WTC11 (cell line): ENCODE measurements around the gene PLCB3. TPM values are rescaled to one million over a fixed set of nuclear protein-coding genes. Genes with fewer than 3 reads are reported as not detected.
A peak's percentile ranks its signal among the peaks of the same experiment; 100 is the strongest.

Experiments
- ATAC-seq: fragments of 200-7000 bp; cut with Tn5 transposase; 2 replicates; pipeline ENCODE4 v1.10.0; 2021; ENCODE audit warnings: mild to moderate bottlenecking, moderate library complexity
- CTCF ChIA-PET: fragments of 300-600 bp; sonication (Branson Sonifier 250); formaldehyde crosslinking; loops from one replicate; lab custom pipeline; 2021; ENCODE audit warnings: antibody characterized with exemption; lab: Charles Lee
- POLR2A ChIA-PET: fragments of 350-600 bp; sonication (Branson Sonifier 250); formaldehyde crosslinking; loops from one replicate; lab custom pipeline; 2021; ENCODE audit warnings: antibody characterized with exemption; lab: Charles Lee
- DNase-seq: peaks from one replicate; pipeline ENCODE4 v3.0.0; 2021; ENCODE audit warnings: low spot score
- H3K27ac Mint-ChIP-seq: 2 replicates; pipeline ENCODE4 v1.8.0; 2021; ENCODE audit warnings: mixed read lengths
- H3K27me3 Mint-ChIP-seq: 2 replicates; pipeline ENCODE4 v1.8.0; 2021; ENCODE audit warnings: low read depth, mild to moderate bottlenecking, moderate library complexity, mixed read lengths
- H3K36me3 Mint-ChIP-seq: 2 replicates; pipeline ENCODE4 v1.8.0; 2021; ENCODE audit warnings: mixed read lengths
- H3K4me1 Mint-ChIP-seq: 2 replicates; pipeline ENCODE4 v1.8.0; 2022; ENCODE audit warnings: mixed read lengths
- H3K4me3 Mint-ChIP-seq: 2 replicates; pipeline ENCODE4 v1.8.0; 2021; ENCODE audit warnings: mild to moderate bottlenecking, moderate library complexity, mixed read lengths
- H3K9me3 Mint-ChIP-seq: 2 replicates; pipeline ENCODE4 v1.8.0; 2021; ENCODE audit warnings: mixed read lengths
- ATF1 ChIP-seq: sonication (generic); formaldehyde crosslinking; IDR thresholded peaks from 2 replicates; pipeline ENCODE4 v1.8.1; 2023; ENCODE audit warnings: mild to moderate bottlenecking, moderate library complexity, missing genetic modification reagents
- CDX4 ChIP-seq: fragments of 250-450 bp; sonication (Bioruptor Pico); IDR thresholded peaks from 2 replicates; pipeline ENCODE4 v1.9.0; 2021; ENCODE audit warnings: moderate library complexity, mild to moderate bottlenecking, inconsistent platforms, borderline replicate concordance
- EMX1 ChIP-seq: fragments of 250-450 bp; sonication (Bioruptor Pico); IDR thresholded peaks from 2 replicates; pipeline ENCODE4 v1.8.0; 2021; ENCODE audit warnings: mild to moderate bottlenecking
- GTF2I ChIP-seq: fragments of 250-450 bp; sonication (Bioruptor Pico); conservative IDR thresholded peaks from 2 replicates; pipeline ENCODE4 v1.4.0; 2021; ENCODE audit warnings: mild to moderate bottlenecking
- NR2C2 ChIP-seq: sonication (generic); formaldehyde crosslinking; IDR thresholded peaks from 2 replicates; pipeline ENCODE4 v1.8.0; 2022; ENCODE audit warnings: mild to moderate bottlenecking, missing genetic modification reagents
- SMAD4 ChIP-seq: sonication (generic); formaldehyde crosslinking; IDR thresholded peaks from 2 replicates; pipeline ENCODE4 v1.8.0; 2022; ENCODE audit warnings: mild to moderate bottlenecking, missing genetic modification reagents
- TEAD1 ChIP-seq: sonication (generic); formaldehyde crosslinking; IDR thresholded peaks from 2 replicates; pipeline ENCODE4 v1.8.0; 2022; ENCODE audit warnings: mild to moderate bottlenecking, missing genetic modification reagents
- TEAD4 ChIP-seq: sonication (generic); formaldehyde crosslinking; IDR thresholded peaks from 2 replicates; pipeline ENCODE4 v1.8.0; 2022; ENCODE audit warnings: mild to moderate bottlenecking, missing genetic modification reagents
- TP53 ChIP-seq: sonication (generic); formaldehyde crosslinking; IDR thresholded peaks from 2 replicates; pipeline ENCODE4 v1.8.1; 2023; ENCODE audit warnings: mild to moderate bottlenecking, missing genetic modification reagents
- ZNF121 ChIP-seq: sonication (generic); formaldehyde crosslinking; IDR thresholded peaks from 2 replicates; pipeline ENCODE4 v1.8.0; 2023; ENCODE audit warnings: missing genetic modification reagents
- total RNA-seq: library from RNA; stranded (reverse); gene quantifications from 3 replicates; pipeline ENCODE4 v1.2.3, GENCODE V29; 2021
- TF ChIP-seq, protein P1 (sequence below): sonication (generic); formaldehyde crosslinking; IDR thresholded peaks from 2 replicates; pipeline ENCODE4 v1.8.1; 2022; ENCODE audit warnings: mild to moderate bottlenecking, missing genetic modification reagents, moderate library complexity, borderline replicate concordance
- TF ChIP-seq, protein P2 (sequence below): sonication (generic); formaldehyde crosslinking; IDR thresholded peaks from 2 replicates; pipeline ENCODE4 v1.8.0; 2022; ENCODE audit warnings: missing genetic modification reagents
- TF ChIP-seq, protein P3 (sequence below): fragments of 250-450 bp; sonication (Bioruptor Pico); IDR thresholded peaks from 2 replicates; pipeline ENCODE4 v1.9.0; 2021; ENCODE audit warnings: mild to moderate bottlenecking, borderline replicate concordance
- TF ChIP-seq, protein P4 (sequence below): fragments of 250-450 bp; sonication (Bioruptor Pico); IDR thresholded peaks from 2 replicates; pipeline ENCODE4 v2.1.2; 2022; ENCODE audit warnings: mild to moderate bottlenecking, moderate library complexity
- TF ChIP-seq, protein P5 (sequence below): sonication (generic); formaldehyde crosslinking; IDR thresholded peaks from 2 replicates; pipeline ENCODE4 v1.8.1; 2022; ENCODE audit warnings: mild to moderate bottlenecking, moderate library complexity, missing genetic modification reagents
- TF ChIP-seq, protein P6 (sequence below): fragments of 250-450 bp; sonication (Bioruptor Pico); IDR thresholded peaks from 2 replicates; pipeline ENCODE4 v1.9.0; 2021; ENCODE audit warnings: mild to moderate bottlenecking
- TF ChIP-seq, protein P7 (sequence below): sonication (generic); formaldehyde crosslinking; IDR thresholded peaks from 2 replicates; pipeline ENCODE4 v1.8.1; 2023; ENCODE audit warnings: mild to moderate bottlenecking, missing genetic modification reagents

PLCB3 gene
- total RNA-seq, 1 experiment from 2014 or later, result 97.4 TPM

DNA sequence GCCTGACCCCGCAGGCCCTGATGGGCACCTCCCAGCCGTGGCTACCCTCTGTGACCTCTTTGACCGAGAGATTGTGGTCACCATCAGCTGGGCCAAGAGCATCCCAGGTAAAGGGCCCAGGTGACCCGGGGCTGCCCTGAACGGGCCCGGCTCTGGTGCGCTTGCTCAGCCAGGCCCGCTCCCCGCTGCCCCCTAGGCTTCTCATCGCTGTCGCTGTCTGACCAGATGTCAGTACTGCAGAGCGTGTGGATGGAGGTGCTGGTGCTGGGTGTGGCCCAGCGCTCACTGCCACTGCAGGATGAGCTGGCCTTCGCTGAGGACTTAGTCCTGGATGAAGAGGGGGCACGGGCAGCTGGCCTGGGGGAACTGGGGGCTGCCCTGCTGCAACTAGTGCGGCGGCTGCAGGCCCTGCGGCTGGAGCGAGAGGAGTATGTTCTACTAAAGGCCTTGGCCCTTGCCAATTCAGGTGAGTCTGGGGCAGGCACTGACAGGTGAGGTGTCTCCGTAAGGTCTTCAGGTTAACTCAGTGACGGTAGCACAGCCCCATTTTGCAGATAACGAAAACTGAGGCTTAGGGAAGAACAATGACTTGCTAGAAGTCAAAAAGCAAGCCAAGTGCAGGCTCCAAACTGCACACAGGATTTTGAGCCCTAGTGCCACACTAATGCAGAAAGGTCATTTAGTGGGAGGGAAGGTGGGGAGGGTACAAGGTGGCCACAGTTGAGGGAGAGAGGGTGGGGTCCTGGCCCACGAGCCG is 63.7 kb downstream of the PLCB3 start:
- ChIA-PET CTCF (interaction anchor here (0.9 to 4.9 kb wide), 5 partner anchors 16 to 40 kb away, joined by 3 to 37 read pairs (median 4); no protein-coding TSS in a partner anchor), POLR2A (no interaction called here)
- DNase-seq (no peak), ATAC-seq (peak; percentile 3; the same call in 1 of the 2 replicates)
- TF ChIP-seq, protein P1, sequence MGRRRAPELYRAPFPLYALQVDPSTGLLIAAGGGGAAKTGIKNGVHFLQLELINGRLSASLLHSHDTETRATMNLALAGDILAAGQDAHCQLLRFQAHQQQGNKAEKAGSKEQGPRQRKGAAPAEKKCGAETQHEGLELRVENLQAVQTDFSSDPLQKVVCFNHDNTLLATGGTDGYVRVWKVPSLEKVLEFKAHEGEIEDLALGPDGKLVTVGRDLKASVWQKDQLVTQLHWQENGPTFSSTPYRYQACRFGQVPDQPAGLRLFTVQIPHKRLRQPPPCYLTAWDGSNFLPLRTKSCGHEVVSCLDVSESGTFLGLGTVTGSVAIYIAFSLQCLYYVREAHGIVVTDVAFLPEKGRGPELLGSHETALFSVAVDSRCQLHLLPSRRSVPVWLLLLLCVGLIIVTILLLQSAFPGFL (CRISPR knock-in tag), result no peak
- no peak for TF ChIP-seq EMX1 (CRISPR knock-in tag)
- TF ChIP-seq, protein P2, sequence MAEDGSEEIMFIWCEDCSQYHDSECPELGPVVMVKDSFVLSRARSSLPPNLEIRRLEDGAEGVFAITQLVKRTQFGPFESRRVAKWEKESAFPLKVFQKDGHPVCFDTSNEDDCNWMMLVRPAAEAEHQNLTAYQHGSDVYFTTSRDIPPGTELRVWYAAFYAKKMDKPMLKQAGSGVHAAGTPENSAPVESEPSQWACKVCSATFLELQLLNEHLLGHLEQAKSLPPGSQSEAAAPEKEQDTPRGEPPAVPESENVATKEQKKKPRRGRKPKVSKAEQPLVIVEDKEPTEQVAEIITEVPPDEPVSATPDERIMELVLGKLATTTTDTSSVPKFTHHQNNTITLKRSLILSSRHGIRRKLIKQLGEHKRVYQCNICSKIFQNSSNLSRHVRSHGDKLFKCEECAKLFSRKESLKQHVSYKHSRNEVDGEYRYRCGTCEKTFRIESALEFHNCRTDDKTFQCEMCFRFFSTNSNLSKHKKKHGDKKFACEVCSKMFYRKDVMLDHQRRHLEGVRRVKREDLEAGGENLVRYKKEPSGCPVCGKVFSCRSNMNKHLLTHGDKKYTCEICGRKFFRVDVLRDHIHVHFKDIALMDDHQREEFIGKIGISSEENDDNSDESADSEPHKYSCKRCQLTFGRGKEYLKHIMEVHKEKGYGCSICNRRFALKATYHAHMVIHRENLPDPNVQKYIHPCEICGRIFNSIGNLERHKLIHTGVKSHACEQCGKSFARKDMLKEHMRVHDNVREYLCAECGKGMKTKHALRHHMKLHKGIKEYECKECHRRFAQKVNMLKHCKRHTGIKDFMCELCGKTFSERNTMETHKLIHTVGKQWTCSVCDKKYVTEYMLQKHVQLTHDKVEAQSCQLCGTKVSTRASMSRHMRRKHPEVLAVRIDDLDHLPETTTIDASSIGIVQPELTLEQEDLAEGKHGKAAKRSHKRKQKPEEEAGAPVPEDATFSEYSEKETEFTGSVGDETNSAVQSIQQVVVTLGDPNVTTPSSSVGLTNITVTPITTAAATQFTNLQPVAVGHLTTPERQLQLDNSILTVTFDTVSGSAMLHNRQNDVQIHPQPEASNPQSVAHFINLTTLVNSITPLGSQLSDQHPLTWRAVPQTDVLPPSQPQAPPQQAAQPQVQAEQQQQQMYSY (CRISPR knock-in tag), result no peak
- no peak for TF ChIP-seq TEAD4 (CRISPR knock-in tag)
- TF ChIP-seq SMAD4 (CRISPR knock-in tag), result no peak
- no peak for TF ChIP-seq ZNF121 (CRISPR knock-in tag)
- TF ChIP-seq TEAD1 (CRISPR knock-in tag), result no peak
- TF ChIP-seq ATF1 (CRISPR knock-in tag), result no peak
- TF ChIP-seq, protein P3, sequence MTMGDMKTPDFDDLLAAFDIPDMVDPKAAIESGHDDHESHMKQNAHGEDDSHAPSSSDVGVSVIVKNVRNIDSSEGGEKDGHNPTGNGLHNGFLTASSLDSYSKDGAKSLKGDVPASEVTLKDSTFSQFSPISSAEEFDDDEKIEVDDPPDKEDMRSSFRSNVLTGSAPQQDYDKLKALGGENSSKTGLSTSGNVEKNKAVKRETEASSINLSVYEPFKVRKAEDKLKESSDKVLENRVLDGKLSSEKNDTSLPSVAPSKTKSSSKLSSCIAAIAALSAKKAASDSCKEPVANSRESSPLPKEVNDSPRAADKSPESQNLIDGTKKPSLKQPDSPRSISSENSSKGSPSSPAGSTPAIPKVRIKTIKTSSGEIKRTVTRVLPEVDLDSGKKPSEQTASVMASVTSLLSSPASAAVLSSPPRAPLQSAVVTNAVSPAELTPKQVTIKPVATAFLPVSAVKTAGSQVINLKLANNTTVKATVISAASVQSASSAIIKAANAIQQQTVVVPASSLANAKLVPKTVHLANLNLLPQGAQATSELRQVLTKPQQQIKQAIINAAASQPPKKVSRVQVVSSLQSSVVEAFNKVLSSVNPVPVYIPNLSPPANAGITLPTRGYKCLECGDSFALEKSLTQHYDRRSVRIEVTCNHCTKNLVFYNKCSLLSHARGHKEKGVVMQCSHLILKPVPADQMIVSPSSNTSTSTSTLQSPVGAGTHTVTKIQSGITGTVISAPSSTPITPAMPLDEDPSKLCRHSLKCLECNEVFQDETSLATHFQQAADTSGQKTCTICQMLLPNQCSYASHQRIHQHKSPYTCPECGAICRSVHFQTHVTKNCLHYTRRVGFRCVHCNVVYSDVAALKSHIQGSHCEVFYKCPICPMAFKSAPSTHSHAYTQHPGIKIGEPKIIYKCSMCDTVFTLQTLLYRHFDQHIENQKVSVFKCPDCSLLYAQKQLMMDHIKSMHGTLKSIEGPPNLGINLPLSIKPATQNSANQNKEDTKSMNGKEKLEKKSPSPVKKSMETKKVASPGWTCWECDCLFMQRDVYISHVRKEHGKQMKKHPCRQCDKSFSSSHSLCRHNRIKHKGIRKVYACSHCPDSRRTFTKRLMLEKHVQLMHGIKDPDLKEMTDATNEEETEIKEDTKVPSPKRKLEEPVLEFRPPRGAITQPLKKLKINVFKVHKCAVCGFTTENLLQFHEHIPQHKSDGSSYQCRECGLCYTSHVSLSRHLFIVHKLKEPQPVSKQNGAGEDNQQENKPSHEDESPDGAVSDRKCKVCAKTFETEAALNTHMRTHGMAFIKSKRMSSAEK (CRISPR knock-in tag), result no peak
- no peak for TF ChIP-seq TP53 (CRISPR knock-in tag)
- no peak for TF ChIP-seq CDX4 (CRISPR knock-in tag)
- no peak for TF ChIP-seq NR2C2 (CRISPR knock-in tag)
- TF ChIP-seq, protein P4, sequence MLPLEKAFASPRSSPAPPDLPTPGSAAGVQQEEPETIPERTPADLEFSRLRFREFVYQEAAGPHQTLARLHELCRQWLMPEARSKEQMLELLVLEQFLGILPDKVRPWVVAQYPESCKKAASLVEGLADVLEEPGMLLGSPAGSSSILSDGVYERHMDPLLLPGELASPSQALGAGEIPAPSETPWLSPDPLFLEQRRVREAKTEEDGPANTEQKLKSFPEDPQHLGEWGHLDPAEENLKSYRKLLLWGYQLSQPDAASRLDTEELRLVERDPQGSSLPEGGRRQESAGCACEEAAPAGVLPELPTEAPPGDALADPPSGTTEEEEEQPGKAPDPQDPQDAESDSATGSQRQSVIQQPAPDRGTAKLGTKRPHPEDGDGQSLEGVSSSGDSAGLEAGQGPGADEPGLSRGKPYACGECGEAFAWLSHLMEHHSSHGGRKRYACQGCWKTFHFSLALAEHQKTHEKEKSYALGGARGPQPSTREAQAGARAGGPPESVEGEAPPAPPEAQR (CRISPR knock-in tag), result no peak
- TF ChIP-seq, protein P5, sequence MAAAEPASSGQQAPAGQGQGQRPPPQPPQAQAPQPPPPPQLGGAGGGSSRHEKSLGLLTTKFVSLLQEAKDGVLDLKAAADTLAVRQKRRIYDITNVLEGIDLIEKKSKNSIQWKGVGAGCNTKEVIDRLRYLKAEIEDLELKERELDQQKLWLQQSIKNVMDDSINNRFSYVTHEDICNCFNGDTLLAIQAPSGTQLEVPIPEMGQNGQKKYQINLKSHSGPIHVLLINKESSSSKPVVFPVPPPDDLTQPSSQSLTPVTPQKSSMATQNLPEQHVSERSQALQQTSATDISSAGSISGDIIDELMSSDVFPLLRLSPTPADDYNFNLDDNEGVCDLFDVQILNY (CRISPR knock-in tag), result no peak
- no peak for TF ChIP-seq GTF2I (CRISPR knock-in tag)
- TF ChIP-seq, protein P6, sequence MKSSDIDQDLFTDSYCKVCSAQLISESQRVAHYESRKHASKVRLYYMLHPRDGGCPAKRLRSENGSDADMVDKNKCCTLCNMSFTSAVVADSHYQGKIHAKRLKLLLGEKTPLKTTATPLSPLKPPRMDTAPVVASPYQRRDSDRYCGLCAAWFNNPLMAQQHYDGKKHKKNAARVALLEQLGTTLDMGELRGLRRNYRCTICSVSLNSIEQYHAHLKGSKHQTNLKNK (CRISPR knock-in tag), result no peak
- TF ChIP-seq, protein P7, sequence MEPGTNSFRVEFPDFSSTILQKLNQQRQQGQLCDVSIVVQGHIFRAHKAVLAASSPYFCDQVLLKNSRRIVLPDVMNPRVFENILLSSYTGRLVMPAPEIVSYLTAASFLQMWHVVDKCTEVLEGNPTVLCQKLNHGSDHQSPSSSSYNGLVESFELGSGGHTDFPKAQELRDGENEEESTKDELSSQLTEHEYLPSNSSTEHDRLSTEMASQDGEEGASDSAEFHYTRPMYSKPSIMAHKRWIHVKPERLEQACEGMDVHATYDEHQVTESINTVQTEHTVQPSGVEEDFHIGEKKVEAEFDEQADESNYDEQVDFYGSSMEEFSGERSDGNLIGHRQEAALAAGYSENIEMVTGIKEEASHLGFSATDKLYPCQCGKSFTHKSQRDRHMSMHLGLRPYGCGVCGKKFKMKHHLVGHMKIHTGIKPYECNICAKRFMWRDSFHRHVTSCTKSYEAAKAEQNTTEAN (CRISPR knock-in tag), result no peak
- H3K4me1 Mint-ChIP-seq, result peaks cover 17% of the 10 kb centered on the region
- H3K9me3 Mint-ChIP-seq, result no peaks in the 10 kb centered on the region
- H3K4me3 Mint-ChIP-seq, result peak overlapping the region; percentile 25
- peak overlapping the region; percentile 88 for H3K27ac Mint-ChIP-seq
- peaks cover 15% of the 10 kb centered on the region for H3K36me3 Mint-ChIP-seq
- no peaks in the 10 kb centered on the region for H3K27me3 Mint-ChIP-seq
